Endothelial cell of umbilical vein (primary cell): ENCODE results near the gene SORCS3. TPM values are rescaled to one million over a fixed set of nuclear protein-coding genes. Genes with fewer than 3 reads are reported as not detected.

ENCODE experiments used
- BruUV-seq: library from RNA; stranded (reverse); fragments of 400-500 nt; replicated peaks from 2 replicates; lab custom pipeline; 2021; lab: Mats Ljungman, UMichigan
- CTCF ChIA-PET: fragments of 300-600, 350-600 bp; sonication (Branson Sonifier 250); formaldehyde crosslinking; loops from one replicate; lab custom pipeline; 2021; ENCODE audit warnings: antibody characterized with exemption, inconsistent platforms; lab: Charles Lee
- POLR2A ChIA-PET: fragments of 300-600, 350-600 bp; sonication (Branson Sonifier 250); formaldehyde crosslinking; loops from one replicate; lab custom pipeline; 2021; ENCODE audit warnings: antibody characterized with exemption, inconsistent platforms; lab: Charles Lee
- DNase-seq: peaks from one replicate; pipeline ENCODE4 v3.0.0-alpha.2; 2011; ENCODE audit warnings: low read depth, low spot score
- FAIRE-seq: peaks from 2 replicates; lab custom pipeline; 2011; peaks lifted over from hg19 to GRCh38; lab: Jason Lieb, UNC
- H2AFZ ChIP-seq: 2 replicates; pipeline ENCODE4 v1.6.0; 2012; ENCODE audit warnings: low read depth, low read length, control low read depth, inconsistent platforms
- H3K27ac ChIP-seq: 2 replicates; pipeline ENCODE4 v1.5.1; 2011; ENCODE audit warnings: low read depth, mild to moderate bottlenecking, control low read depth, low read length, moderate library complexity; ENCODE audit not compliant: insufficient read depth
- H3K27me3 ChIP-seq, 2 experiments: 2 replicates each; pipeline versions ENCODE4 v1.6.0 to v1.6.1; 2011; ENCODE audit warnings: low read length in 2 of 2, mixed read lengths in 1 of 2; ENCODE audit not compliant: control insufficient read depth in 2 of 2, insufficient read depth in 2 of 2
- H3K36me3 ChIP-seq, 2 experiments: 2 replicates in 1 of 2; 3 replicates in 1 of 2; pipeline ENCODE4 v1.5.1; 2011; ENCODE audit warnings: low read length in 2 of 2, mild to moderate bottlenecking in 1 of 2, moderate library complexity in 1 of 2; ENCODE audit not compliant: control insufficient read depth in 2 of 2, insufficient read depth in 2 of 2; ENCODE audit errors: extremely low read depth in 1 of 2
- H3K4me1 ChIP-seq: 3 replicates; pipeline ENCODE4 v1.5.1; 2011; ENCODE audit warnings: mild to moderate bottlenecking, low read length; ENCODE audit not compliant: control insufficient read depth, insufficient read depth; ENCODE audit errors: extremely low read depth
- H3K4me2 ChIP-seq: 2 replicates; pipeline ENCODE4 v1.6.1; 2011; ENCODE audit warnings: low read length, control low read depth, mixed read lengths; ENCODE audit not compliant: insufficient read depth
- H3K4me3 ChIP-seq, 3 experiments: fragments of 200-600 bp in 1 of 3; sonication (generic), shearing (Covaris generic) in 1 of 3; replicated peaks in 1 of 3; 2 replicates each; pipeline ENCODE4 v1.5.1; 2011 to 2016; ENCODE audit warnings: control low read depth in 3 of 3, low read length in 3 of 3, mild to moderate bottlenecking in 2 of 3, inconsistent platforms in 1 of 3, low read depth in 1 of 3, moderate library complexity in 1 of 3; ENCODE audit not compliant: insufficient read depth in 1 of 3
- H3K79me2 ChIP-seq: 2 replicates; pipeline ENCODE4 v1.6.0; 2012; ENCODE audit warnings: low read length, inconsistent platforms; ENCODE audit not compliant: control insufficient read depth, insufficient read depth
- H3K9ac ChIP-seq: replicated peaks from 2 replicates; pipeline ENCODE3; 2011; ENCODE audit warnings: low read length, control low read depth; ENCODE audit not compliant: insufficient read depth; ENCODE audit errors: extremely low read depth
- H3K9me1 ChIP-seq: replicated peaks from 3 replicates; pipeline ENCODE4 v1.6.0; 2011; ENCODE audit warnings: mild to moderate bottlenecking, low read length; ENCODE audit not compliant: control insufficient read depth, insufficient read depth; ENCODE audit errors: extremely low read depth
- H3K9me3 ChIP-seq: replicated peaks from 2 replicates; pipeline ENCODE4 v1.5.1; 2012; ENCODE audit warnings: low read length, inconsistent platforms; ENCODE audit not compliant: control insufficient read depth, insufficient read depth
- H4K20me1 ChIP-seq: replicated peaks from 2 replicates; pipeline ENCODE3; 2011; ENCODE audit warnings: mild to moderate bottlenecking, low read length; ENCODE audit not compliant: control insufficient read depth, insufficient read depth; ENCODE audit errors: extremely low read depth
- EZH2 ChIP-seq: IDR thresholded peaks from 2 replicates; pipeline ENCODE4 v1.6.1; 2012; ENCODE audit warnings: borderline replicate concordance, low read depth, mild to moderate bottlenecking, moderate library complexity, low read length, inconsistent platforms; ENCODE audit not compliant: severe bottlenecking
- JUN ChIP-seq: IDR thresholded peaks from 2 replicates; pipeline ENCODE4 v1.6.1; 2011; ENCODE audit warnings: borderline replicate concordance, low read depth; ENCODE audit not compliant: insufficient read length, insufficient read depth
- MYC ChIP-seq: IDR thresholded peaks from one replicate; pipeline ENCODE4 v1.6.1; 2011; ENCODE audit warnings: mild to moderate bottlenecking, low read depth, low read length
- POLR2A ChIP-seq: IDR thresholded peaks from 2 replicates; pipeline ENCODE4 v1.6.1; 2012; ENCODE audit warnings: low read depth, mild to moderate bottlenecking, control low read depth, low read length
- POLR2AphosphoS5 ChIP-seq: IDR thresholded peaks from 2 replicates; pipeline ENCODE4 v1.6.1; 2012; ENCODE audit warnings: low read depth, mild to moderate bottlenecking, control low read depth, low read length, moderate library complexity; ENCODE audit not compliant: insufficient read depth
- dilution Hi-C: fragments of 300-500 bp; cut with MboI; formaldehyde crosslinking; loops from one replicate; pipeline ENCODE4 v1.15.0; 2019; ENCODE audit warnings: low sequenced_read_pairs; ENCODE audit not compliant: extremely low pct_ligation_motif_present
- intact Hi-C: fragments of 100-400 bp; cut with micrococcal nuclease; formaldehyde crosslinking; loops from one replicate; pipeline ENCODE4 v1.10.0; 2022
- polyA plus RNA-seq, 4 experiments: library from polyadenylated mRNA; depleted of rRNA in 3 of 4; stranded (reverse) in 3 of 4; unstranded in 1 of 4; fragments of >200 nt; gene quantifications; 2 replicates each; pipeline versions ENCODE4 v1.2.1 to v1.2.3, GENCODE V29; 2011 to 2012; ENCODE audit warnings: missing spikeins in 1 of 4
- total RNA-seq: library from RNA; stranded (reverse); gene quantifications from 2 replicates; pipeline ENCODE4 v1.2.3, GENCODE V29; 2021
- TF ChIP-seq, protein P1 (sequence below), 2 donors: IDR thresholded peaks; 1 replicate in 1 of 2; 2 replicates in 1 of 2; pipeline ENCODE4 v1.5.1; 2011; ENCODE audit warnings: low read length in 2 of 2, mild to moderate bottlenecking in 2 of 2, moderate library complexity in 2 of 2, control low read depth in 1 of 2, inconsistent platforms in 1 of 2, low read depth in 1 of 2; ENCODE audit not compliant: insufficient read depth in 1 of 2; ENCODE audit errors: extremely low read depth in 1 of 2

The SORCS3 gene
- total and polyA plus RNA-seq, 2 donors (not counting 3 experiments of a cell fraction or from before 2014, with no cell fraction given): not detected

DNA sequence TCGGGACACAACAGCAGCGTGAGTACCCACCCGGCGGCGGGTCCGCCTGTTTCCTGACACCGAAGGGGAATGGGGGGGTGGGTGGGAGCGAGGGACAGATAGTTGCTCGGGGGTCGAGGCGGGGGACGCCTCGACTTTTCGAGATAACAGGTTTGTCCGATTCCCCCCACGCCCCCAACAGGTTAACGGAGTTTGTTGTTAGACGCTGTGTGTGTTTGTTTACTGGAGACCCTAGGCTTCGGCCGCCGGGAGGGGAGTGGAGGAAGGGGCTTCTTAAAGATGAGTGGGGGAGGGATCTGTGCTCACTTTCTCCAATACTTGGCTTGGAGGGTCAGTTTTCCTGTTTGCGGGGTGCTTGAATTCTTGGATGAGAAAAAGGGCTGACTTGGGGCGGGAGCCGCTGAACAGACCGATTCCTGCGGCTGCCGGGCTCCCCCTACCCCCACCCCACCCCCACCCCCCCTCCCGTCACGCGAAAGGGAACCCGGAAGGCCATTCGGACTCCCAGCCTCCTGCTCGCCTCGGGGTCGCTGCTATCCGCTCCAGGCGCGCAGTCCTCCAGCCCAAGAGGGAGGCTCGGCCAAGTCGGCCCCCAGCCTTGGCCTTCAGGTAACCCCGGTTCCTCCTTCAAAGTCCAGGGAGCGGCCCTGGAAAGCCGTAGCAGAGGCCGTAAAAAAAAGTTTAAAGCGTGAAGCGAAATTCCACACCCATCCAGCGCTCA, 1.0 kb downstream of the SORCS3 start:
- Histone ChIP-seq H3K4me3 (no peak overlapping the region), H3K9me1 (no peaks in the 10 kb centered on the region), H4K20me1 (no peaks in the 10 kb centered on the region), H3K9ac (no peak overlapping the region), H3K27me3 (peaks cover 21 to 35% of the 10 kb centered on the region in 2 experiments), H3K4me1 (no peaks in the 10 kb centered on the region), H3K36me3 (no peaks in the 10 kb centered on the region), H2AFZ (no peak overlapping the region), H3K9me3 (no peaks in the 10 kb centered on the region), H3K27ac (no peak overlapping the region), H3K4me2 (no peak overlapping the region), H3K79me2 (no peaks in the 10 kb centered on the region)
- no TSS peak for BruUV-seq
- dilution Hi-C loops (no loop called here), intact Hi-C loops (no loop called here)
- ChIA-PET CTCF (no interaction called here), POLR2A (no interaction called here)
- no peak for FAIRE-seq
- TF ChIP-seq JUN (no peak), POLR2AphosphoS5 (no peak)
- no peak for DNase-seq

GRCh38 chr10:104642658-104643302, 1.7 kb downstream of the SORCS3 start:
- TF ChIP-seq, protein P1, sequence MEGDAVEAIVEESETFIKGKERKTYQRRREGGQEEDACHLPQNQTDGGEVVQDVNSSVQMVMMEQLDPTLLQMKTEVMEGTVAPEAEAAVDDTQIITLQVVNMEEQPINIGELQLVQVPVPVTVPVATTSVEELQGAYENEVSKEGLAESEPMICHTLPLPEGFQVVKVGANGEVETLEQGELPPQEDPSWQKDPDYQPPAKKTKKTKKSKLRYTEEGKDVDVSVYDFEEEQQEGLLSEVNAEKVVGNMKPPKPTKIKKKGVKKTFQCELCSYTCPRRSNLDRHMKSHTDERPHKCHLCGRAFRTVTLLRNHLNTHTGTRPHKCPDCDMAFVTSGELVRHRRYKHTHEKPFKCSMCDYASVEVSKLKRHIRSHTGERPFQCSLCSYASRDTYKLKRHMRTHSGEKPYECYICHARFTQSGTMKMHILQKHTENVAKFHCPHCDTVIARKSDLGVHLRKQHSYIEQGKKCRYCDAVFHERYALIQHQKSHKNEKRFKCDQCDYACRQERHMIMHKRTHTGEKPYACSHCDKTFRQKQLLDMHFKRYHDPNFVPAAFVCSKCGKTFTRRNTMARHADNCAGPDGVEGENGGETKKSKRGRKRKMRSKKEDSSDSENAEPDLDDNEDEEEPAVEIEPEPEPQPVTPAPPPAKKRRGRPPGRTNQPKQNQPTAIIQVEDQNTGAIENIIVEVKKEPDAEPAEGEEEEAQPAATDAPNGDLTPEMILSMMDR (IDR thresholded peaks at IDR 0.05; ENCODE audit: extremely low read depth in 1 of 2, insufficient read depth in 1 of 2, low read depth in 1 of 2, low read length in 2 of 2): peak in 1 of 2 donors; percentile 5
- TF ChIP-seq POLR2A (no peak), EZH2 (peak; percentile 49), MYC (no peak)
- H3K36me3 ChIP-seq: no peaks in the 10 kb centered on the region
- H3K9me1 ChIP-seq: no peaks in the 10 kb centered on the region
- H3K27ac ChIP-seq: no peak overlapping the region
- ChIA-PET POLR2A (no interaction called here), CTCF (no interaction called here)
- intact Hi-C loops: no loop called here
- no peak overlapping the region for H3K4me2 ChIP-seq
- BruUV-seq: no TSS peak
- DNase-seq: no peak
- no peak overlapping the region for H3K4me3 ChIP-seq
- H3K79me2 ChIP-seq: no peaks in the 10 kb centered on the region
- FAIRE-seq: no peak
- H3K9ac ChIP-seq: no peak overlapping the region
- no peak overlapping the region for H2AFZ ChIP-seq
- no peaks in the 10 kb centered on the region for H4K20me1 ChIP-seq
- H3K9me3 ChIP-seq: no peaks in the 10 kb centered on the region
- no peaks in the 10 kb centered on the region for H3K4me1 ChIP-seq
- dilution Hi-C loops: no loop called here
- peaks cover 21 to 35% of the 10 kb centered on the region in 2 experiments for H3K27me3 ChIP-seq
